ENCODE data around the gene GARIN5B.
"Not testable (repeated sequence)": the region's sequence is repeated elsewhere in the genome, so short reads cannot be mapped to it uniquely, and the experiment has no call there.

The GARIN5B gene

DNA sequence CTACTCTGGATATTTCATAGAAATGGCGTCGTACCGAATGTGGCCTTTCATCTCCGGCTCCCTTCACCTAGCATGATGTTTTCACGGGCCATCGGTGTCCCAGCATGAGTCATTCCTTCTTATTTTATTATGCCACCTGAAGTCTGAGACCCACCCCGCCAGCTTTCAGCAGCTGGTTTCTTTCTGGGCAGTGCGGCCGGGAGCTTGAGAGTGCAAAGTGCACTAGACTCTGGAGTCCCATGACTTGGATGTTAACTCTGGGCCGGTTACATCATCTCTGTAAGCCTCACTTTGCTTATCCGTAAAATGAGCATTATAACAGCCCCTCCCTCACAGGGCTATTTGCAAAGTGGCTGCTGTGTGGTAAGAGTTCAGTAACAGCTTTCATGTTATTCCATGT, 29.2 kb downstream of the GARIN5B start:
- H3K4me3 ChIP-seq (ENCODE audit: low read depth, low read length): no peak overlapping the region
- TF ChIP-seq, protein P1, sequence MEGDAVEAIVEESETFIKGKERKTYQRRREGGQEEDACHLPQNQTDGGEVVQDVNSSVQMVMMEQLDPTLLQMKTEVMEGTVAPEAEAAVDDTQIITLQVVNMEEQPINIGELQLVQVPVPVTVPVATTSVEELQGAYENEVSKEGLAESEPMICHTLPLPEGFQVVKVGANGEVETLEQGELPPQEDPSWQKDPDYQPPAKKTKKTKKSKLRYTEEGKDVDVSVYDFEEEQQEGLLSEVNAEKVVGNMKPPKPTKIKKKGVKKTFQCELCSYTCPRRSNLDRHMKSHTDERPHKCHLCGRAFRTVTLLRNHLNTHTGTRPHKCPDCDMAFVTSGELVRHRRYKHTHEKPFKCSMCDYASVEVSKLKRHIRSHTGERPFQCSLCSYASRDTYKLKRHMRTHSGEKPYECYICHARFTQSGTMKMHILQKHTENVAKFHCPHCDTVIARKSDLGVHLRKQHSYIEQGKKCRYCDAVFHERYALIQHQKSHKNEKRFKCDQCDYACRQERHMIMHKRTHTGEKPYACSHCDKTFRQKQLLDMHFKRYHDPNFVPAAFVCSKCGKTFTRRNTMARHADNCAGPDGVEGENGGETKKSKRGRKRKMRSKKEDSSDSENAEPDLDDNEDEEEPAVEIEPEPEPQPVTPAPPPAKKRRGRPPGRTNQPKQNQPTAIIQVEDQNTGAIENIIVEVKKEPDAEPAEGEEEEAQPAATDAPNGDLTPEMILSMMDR (IDR thresholded peaks at IDR 0.05; ENCODE audit: low read depth, low read length): no peak

GRCh38 chr19:55329791-55330190, 33.3 kb downstream of the GARIN5B start:
- H3K4me3 ChIP-seq (ENCODE audit: low read depth, low read length): not testable (repeated sequence)

DNA sequence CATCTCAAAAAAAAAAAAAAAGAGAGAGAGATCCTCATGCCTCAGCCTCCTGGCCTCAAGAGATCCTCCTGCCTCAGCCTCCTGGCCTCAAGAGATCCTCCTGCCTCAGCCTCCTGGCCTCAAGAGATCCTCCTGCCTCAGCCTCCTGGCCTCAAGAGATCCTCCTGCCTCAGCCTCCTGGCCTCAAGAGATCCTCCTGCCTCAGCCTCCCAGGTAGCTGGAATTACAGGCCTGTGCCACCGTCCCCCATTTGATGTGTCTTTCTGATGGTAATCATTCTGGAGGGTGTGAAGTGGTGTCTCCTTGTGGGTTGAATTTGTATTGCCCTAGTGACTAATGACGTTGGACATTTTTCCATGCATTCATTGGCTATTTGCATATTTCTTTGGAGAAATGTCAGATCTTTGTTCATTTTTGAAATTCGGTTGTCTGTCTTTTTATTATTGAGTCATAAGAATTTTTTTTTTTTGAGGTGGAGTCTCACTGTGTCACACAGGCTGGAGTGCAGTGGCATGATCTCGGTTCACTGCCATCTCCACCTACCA, 34.2 kb downstream of the GARIN5B start:
- H3K4me3 ChIP-seq (ENCODE audit: low read depth, low read length): not testable (repeated sequence)

DNA sequence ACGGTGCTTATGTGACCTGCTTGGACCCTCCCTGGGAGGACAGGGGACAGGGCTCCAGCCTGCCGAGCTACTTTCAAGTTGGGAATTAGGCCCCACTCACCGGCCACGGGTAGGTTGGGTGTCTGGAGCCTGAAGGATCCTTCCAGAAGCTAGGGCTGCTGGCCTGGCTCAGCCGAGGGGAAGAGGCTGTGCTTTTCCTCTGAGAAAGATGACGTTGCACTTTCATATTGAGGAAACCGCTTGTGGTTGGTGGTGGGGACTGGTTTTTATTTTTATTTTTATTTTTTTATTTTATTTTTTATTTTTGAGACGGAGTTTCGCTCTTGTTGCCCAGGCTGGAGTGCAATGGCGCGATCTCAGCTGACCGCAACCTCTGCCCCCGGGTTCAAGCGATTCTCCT, 37.9 kb downstream of the GARIN5B start, which contains the start of gene TMEM150B:
Gene TMEM150B (minus strand): TSS at position 170 of the 400 bp plus-strand sequence. CDS start 4,305 bp downstream, outside the sequence.
- H3K4me3 ChIP-seq (ENCODE audit: low read depth, low read length): no peak within 1 kb of the TSS
- TF ChIP-seq, protein P1 (IDR thresholded peaks at IDR 0.05; ENCODE audit: low read depth, low read length): no peak

- TF ChIP-seq, protein P1 (IDR thresholded peaks at IDR 0.05; ENCODE audit: low read depth, low read length): no peak
- no peak overlapping the region for H3K4me3 ChIP-seq (ENCODE audit: low read depth, low read length)
Measured at GRCh38 chr19:55324662-55325061, 38.4 kb downstream of the GARIN5B start.

DNA sequence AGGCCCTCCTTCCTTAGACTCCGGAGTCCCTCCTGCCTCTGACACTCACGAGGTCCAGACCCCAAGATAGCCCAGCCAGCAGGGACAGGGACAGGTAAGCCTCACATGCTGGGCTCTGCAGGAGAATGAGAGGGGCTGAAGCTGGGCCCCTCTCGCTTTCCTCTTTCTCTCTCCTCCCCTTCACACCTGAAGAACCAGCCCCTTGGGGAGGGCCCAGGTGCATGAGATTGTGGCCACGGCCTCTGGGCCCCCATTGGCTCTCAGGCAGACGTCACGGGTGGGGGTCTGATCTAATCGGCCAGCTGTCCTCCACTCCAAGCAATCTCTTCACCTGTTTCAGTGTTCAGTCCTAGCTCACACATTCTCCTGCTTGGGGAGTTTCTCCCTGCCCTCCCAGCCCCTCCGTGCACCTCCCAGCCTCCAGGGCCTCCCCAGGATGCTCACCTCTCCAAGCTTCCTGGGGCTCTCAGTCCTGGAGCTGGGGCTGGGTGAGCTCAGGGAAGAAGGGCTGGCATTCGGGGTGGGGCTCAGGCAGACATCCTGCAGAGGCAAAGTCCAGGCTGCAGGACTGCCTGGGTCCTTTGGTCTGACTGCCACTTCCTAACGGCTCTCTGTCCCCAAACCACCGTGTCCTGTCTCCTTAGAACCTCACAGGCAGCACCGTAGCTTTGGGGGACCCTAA, 40.7 kb downstream of the GARIN5B start:
- H3K4me3 ChIP-seq (ENCODE audit: low read depth, low read length): no peak overlapping the region
- TF ChIP-seq, protein P1 (IDR thresholded peaks at IDR 0.05; ENCODE audit: low read depth, low read length): no peak

DNA sequence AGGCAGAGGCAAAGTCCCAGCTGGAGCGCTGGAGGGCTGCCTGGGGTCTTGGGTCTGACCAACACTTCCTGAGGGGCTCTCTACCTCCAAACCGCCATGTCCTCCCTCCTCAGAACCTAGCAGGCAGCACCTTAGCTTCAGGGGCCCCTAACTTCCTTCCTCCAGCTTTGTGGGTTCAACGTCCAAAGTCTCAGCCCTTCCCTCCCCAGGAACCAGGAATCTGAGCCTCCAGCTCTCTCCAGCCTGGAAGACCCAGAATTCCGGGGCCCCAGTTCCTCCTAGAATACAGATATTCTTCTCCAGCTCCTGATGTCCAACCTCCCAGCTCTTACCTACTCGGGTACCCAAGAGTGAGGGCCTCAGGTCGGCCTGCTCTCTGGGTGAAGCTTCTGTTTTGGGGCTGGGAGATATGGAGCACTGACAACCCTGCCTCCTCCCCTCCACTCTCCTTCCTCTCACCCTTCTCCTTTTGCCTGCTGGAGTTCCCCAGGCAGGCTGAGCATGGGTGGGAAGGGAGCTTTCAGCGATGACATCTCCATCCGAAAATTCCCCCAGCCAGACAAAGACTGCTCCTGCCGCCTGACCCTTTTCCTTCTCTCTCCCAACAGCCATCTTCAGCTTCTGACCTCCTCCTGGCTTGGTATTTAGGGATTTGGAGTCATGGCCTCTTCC, 41.5 kb downstream of the GARIN5B start:
- no peak overlapping the region for H3K4me3 ChIP-seq (ENCODE audit: low read depth, low read length)
- TF ChIP-seq, protein P1 (IDR thresholded peaks at IDR 0.05; ENCODE audit: low read depth, low read length): no peak

- no peak overlapping the region for H3K4me3 ChIP-seq (ENCODE audit: low read depth, low read length)
- TF ChIP-seq, protein P1 (IDR thresholded peaks at IDR 0.05; ENCODE audit: low read depth, low read length): no peak
Measured at GRCh38 chr19:55320844-55321419, 42.1 kb downstream of the GARIN5B start.
